Smooth muscle cell (in vitro differentiated cells): ENCODE data around the gene MYO1F. TPM values are rescaled to one million over a fixed set of nuclear protein-coding genes. Genes with fewer than 3 reads are reported as not detected.
"Not testable (repeated sequence)": the region's sequence is repeated elsewhere in the genome, so short reads cannot be mapped to it uniquely, and the experiment has no call there.

Experiments
- DNase-seq: peaks from one replicate; lab custom pipeline; 2025; ENCODE audit not compliant: unreplicated experiment; lab: John Stamatoyannopoulos, UW
- H2AFZ ChIP-seq: fragments of 200-600 bp; sonication (generic); 2 replicates; pipeline ENCODE4 v1.6.0; 2016; ENCODE audit warnings: antibody characterized with exemption, low read depth, mild to moderate bottlenecking
- H3F3A ChIP-seq: fragments of 200-600 bp; sonication (generic); 2 replicates; pipeline ENCODE4 v1.6.0; 2017; ENCODE audit warnings: antibody characterized with exemption, low read depth
- H3K27ac ChIP-seq: fragments of 200-600 bp; sonication (generic); 2 replicates; pipeline ENCODE4 v1.5.1; 2016; ENCODE audit warnings: low read depth, mild to moderate bottlenecking
- H3K27me3 ChIP-seq: fragments of 200-600 bp; sonication (generic); 2 replicates; pipeline ENCODE4 v1.6.1; 2016; ENCODE audit warnings: low read depth, mild to moderate bottlenecking
- H3K36me3 ChIP-seq: fragments of 200-600 bp; sonication (generic); 2 replicates; pipeline ENCODE4 v1.5.1; 2016; ENCODE audit warnings: low read depth
- H3K4me1 ChIP-seq: fragments of 200-600 bp; sonication (generic); 2 replicates; pipeline ENCODE4 v1.5.1; 2016; ENCODE audit warnings: low read depth
- H3K4me2 ChIP-seq: fragments of 200-600 bp; sonication (generic); 2 replicates; pipeline ENCODE4 v1.6.0; 2016; ENCODE audit warnings: mild to moderate bottlenecking
- H3K4me3 ChIP-seq: fragments of 200-600 bp; sonication (generic); 2 replicates; pipeline ENCODE4 v1.5.1; 2016; ENCODE audit warnings: mild to moderate bottlenecking
- H3K79me2 ChIP-seq: fragments of 200-600 bp; sonication (generic); 2 replicates; pipeline ENCODE4 v1.6.0; 2016; ENCODE audit warnings: low read depth, mild to moderate bottlenecking
- H3K9ac ChIP-seq: fragments of 200-600 bp; sonication (generic); 2 replicates; pipeline ENCODE4 v1.6.0; 2016; ENCODE audit warnings: low read depth
- H3K9me3 ChIP-seq: fragments of 200-600 bp; sonication (generic); replicated peaks from 2 replicates; pipeline ENCODE4 v1.5.1; 2016; ENCODE audit warnings: low read depth
- H4K20me1 ChIP-seq: fragments of 200-600 bp; sonication (generic); 2 replicates; pipeline ENCODE4 v1.6.0; 2016; ENCODE audit warnings: low read depth
- CTCF ChIP-seq: fragments of 200-600 bp; sonication (generic); IDR thresholded peaks from 2 replicates; pipeline ENCODE4 v1.5.1; 2017; ENCODE audit warnings: borderline replicate concordance, mild to moderate bottlenecking, antibody characterized with exemption; ENCODE audit not compliant: insufficient read depth, poor library complexity, severe bottlenecking
- WGBS: methylation state at CpG from one replicate; pipeline ENCODE4 v1.1.7; 2016; ENCODE audit warnings: low lambda C conversion rate; 5-methylcytosine and 5-hydroxymethylcytosine counted together
- polyA plus RNA-seq: library from polyadenylated mRNA; unstranded; fragments of >200 nt; fragmentation: Nextera tagmentation; extraction: Ambion mirVana; gene quantifications from 2 replicates; pipeline ENCODE4 v1.2.1, GENCODE V29; 2016
- total RNA-seq: library from RNA; depleted of rRNA; stranded (reverse); fragments of >200 nt; gene quantifications from 2 replicates; pipeline ENCODE4 v1.2.3, GENCODE V29; 2014

The MYO1F gene
- total and polyA plus RNA-seq, 2 experiments from 2014 or later, result 1.4 TPM; not detected in 1

- Histone ChIP-seq H3F3A (no peaks in the 10 kb centered on the region), H3K9ac (no peak overlapping the region), H3K27ac (no peak overlapping the region), H3K4me2 (no peak overlapping the region), H3K27me3 (no peaks in the 10 kb centered on the region), H3K9me3 (no peaks in the 10 kb centered on the region), H3K4me1 (no peaks in the 10 kb centered on the region), H3K4me3 (no peak overlapping the region), H2AFZ (no peak overlapping the region), H4K20me1 (no peaks in the 10 kb centered on the region), H3K79me2 (no peaks in the 10 kb centered on the region), H3K36me3 (no peaks in the 10 kb centered on the region)
- WGBS, result 79% methylated on average over 2 of the region's 2 CpGs
- no peak for TF ChIP-seq CTCF
- no peak for DNase-seq
Measured at GRCh38 chr19:8558325-8558724, 18.9 kb downstream of the MYO1F start.

- H2AFZ ChIP-seq, result no peak overlapping the region
- H3K27ac ChIP-seq, result no peak overlapping the region
- no peak overlapping the region for H3K4me3 ChIP-seq
- H3K9ac ChIP-seq, result no peak overlapping the region
- H3K4me1 ChIP-seq, result no peaks in the 10 kb centered on the region
- no peaks in the 10 kb centered on the region for H3K36me3 ChIP-seq
- no peaks in the 10 kb centered on the region for H4K20me1 ChIP-seq
- no peak for DNase-seq
- H3F3A ChIP-seq, result no peaks in the 10 kb centered on the region
- TF ChIP-seq CTCF, result no peak
- H3K4me2 ChIP-seq, result no peak overlapping the region
- no peaks in the 10 kb centered on the region for H3K9me3 ChIP-seq
- 87% methylated on average over 5 of the region's 6 CpGs for whole genome bisulfite sequencing
- no peaks in the 10 kb centered on the region for H3K79me2 ChIP-seq
- H3K27me3 ChIP-seq, result no peaks in the 10 kb centered on the region
Measured at GRCh38 chr19:8557642-8558238, 19.5 kb downstream of the MYO1F start.

DNA sequence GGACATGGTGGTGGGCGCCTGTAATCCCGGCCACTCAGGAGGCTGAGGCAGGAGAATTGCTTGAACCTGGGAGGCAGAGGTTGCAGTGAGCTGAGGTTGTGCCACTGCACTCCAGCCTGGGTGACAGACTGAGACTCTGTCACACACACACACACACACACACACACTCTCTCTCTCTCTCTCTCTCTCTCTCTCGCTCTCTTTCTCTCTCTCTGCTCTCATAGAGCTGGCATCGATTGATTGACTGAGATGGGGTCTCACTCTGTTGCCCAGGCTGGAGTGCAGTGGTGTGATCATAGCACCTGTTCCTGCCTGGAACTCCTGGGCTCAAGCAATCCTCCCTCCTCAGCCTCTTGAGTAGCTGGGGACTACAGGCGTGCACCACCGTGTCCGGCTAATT lies 23.5 kb downstream of the MYO1F start:
- not testable (repeated sequence) for H2AFZ ChIP-seq, H3K9ac ChIP-seq

DNA sequence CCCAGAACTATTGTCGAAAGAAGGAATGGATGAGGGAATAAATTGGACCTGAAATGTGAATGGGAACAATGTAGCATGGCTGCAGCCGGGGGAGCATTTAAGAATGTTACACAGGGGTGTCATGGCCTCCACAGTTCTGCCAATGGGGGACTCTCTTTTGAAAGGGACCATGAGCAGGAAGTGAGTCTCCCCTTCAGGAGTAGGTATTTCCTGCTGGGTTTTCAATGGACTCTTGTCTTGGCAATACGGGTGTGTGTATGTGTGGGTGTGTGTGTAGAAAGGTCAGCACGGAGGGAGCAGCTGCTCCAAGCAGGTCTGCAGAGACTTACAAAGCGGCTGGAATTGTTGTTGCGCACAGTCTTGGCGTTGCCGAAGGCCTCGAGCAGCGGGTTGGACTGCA lies 24.4 kb downstream of the MYO1F start:
- TF ChIP-seq CTCF, result no peak
- H3K9me3 ChIP-seq, result no peaks in the 10 kb centered on the region
- no peak overlapping the region for H3K9ac ChIP-seq
- 85% methylated on average over 10 of the region's 10 CpGs for WGBS
- no peaks in the 10 kb centered on the region for H3K36me3 ChIP-seq
- no peak overlapping the region for H3K27ac ChIP-seq
- H3F3A ChIP-seq, result no peaks in the 10 kb centered on the region
- H3K4me1 ChIP-seq, result no peaks in the 10 kb centered on the region
- H3K4me3 ChIP-seq, result no peak overlapping the region
- no peaks in the 10 kb centered on the region for H3K27me3 ChIP-seq
- no peak overlapping the region for H2AFZ ChIP-seq
- H3K4me2 ChIP-seq, result no peak overlapping the region
- no peaks in the 10 kb centered on the region for H4K20me1 ChIP-seq
- no peak for DNase-seq
- H3K79me2 ChIP-seq, result no peaks in the 10 kb centered on the region

More for the DNA sequence above, 23.5 kb downstream of the MYO1F start:
- not testable (repeated sequence) for DNase-seq, H3K27me3 ChIP-seq, H3K79me2 ChIP-seq, H3K36me3 ChIP-seq, H3K27ac ChIP-seq, H3K4me1 ChIP-seq, H3K4me3 ChIP-seq, H3K4me2 ChIP-seq, H3K9me3 ChIP-seq, H3F3A ChIP-seq, H4K20me1 ChIP-seq
- WGBS, result 98% methylated on average over 6 of the region's 7 CpGs
